ENCODE data around the gene GYS1.

GRCh38 chr19:48922548-48923490 is 70.3 kb downstream of the GYS1 start:
- TF ChIP-seq, protein P1, sequence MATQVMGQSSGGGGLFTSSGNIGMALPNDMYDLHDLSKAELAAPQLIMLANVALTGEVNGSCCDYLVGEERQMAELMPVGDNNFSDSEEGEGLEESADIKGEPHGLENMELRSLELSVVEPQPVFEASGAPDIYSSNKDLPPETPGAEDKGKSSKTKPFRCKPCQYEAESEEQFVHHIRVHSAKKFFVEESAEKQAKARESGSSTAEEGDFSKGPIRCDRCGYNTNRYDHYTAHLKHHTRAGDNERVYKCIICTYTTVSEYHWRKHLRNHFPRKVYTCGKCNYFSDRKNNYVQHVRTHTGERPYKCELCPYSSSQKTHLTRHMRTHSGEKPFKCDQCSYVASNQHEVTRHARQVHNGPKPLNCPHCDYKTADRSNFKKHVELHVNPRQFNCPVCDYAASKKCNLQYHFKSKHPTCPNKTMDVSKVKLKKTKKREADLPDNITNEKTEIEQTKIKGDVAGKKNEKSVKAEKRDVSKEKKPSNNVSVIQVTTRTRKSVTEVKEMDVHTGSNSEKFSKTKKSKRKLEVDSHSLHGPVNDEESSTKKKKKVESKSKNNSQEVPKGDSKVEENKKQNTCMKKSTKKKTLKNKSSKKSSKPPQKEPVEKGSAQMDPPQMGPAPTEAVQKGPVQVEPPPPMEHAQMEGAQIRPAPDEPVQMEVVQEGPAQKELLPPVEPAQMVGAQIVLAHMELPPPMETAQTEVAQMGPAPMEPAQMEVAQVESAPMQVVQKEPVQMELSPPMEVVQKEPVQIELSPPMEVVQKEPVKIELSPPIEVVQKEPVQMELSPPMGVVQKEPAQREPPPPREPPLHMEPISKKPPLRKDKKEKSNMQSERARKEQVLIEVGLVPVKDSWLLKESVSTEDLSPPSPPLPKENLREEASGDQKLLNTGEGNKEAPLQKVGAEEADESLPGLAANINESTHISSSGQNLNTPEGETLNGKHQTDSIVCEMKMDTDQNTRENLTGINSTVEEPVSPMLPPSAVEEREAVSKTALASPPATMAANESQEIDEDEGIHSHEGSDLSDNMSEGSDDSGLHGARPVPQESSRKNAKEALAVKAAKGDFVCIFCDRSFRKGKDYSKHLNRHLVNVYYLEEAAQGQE (IDR thresholded peaks at IDR 0.05; ENCODE audit: insufficient replicate concordance, low read depth), result no peak
- TF ChIP-seq CTCF (IDR thresholded peaks at IDR 0.05; ENCODE audit: insufficient read depth, low read length), result no peak
- no peak for TF ChIP-seq POLR2AphosphoS5 (IDR thresholded peaks at IDR 0.05; ENCODE audit: low read depth)
- no peak for TF ChIP-seq GABPA (IDR thresholded peaks at IDR 0.05; ENCODE audit: low read depth)
